NCI-H2196 (cell line): ENCODE measurements around the gene SULT1C2.
"Not testable (repeated sequence)": the region's sequence is repeated elsewhere in the genome, so short reads cannot be mapped to it uniquely, and the experiment has no call there.

Source experiments
- DNase-seq: peaks from one replicate; lab custom pipeline; 2025; ENCODE audit not compliant: unreplicated experiment; lab: John Stamatoyannopoulos, UW

SULT1C2 gene

DNA sequence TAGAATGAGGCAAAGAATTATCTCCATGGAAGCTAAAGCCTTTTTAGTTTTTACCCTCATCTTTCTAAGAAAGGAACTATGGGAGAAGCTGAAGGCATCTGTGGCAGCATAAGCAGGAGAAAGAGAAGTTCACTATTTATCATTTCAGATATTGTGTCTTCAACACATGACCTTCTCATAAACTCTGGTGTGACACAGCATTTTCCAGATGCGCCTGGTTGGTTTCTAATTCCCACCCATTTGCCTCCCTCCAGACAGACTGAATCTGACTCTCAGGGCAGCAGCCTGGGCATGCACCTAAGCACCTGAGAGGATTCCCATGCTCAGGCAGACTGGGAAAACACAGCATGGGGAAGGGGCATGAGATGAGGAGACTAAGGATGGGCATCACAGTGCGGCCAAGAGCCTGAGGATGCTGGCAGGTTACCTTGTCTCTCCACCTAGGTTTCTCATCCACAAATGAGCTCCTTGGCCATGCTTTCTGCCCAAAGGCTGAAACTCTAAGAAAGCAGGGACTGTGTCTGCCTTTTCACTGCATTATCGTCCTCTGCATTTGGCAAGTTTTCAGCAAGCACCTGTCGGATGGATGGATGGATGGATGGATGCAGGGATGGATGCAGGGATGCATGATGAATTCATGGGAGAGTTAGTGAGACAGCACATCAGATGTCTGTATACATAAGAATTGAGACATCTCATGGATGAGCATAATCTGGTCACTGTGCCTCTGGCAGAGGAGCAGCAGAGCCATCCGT lies 60.3 kb downstream of the SULT1C2 start:
- no peak for DNase-seq

DNA sequence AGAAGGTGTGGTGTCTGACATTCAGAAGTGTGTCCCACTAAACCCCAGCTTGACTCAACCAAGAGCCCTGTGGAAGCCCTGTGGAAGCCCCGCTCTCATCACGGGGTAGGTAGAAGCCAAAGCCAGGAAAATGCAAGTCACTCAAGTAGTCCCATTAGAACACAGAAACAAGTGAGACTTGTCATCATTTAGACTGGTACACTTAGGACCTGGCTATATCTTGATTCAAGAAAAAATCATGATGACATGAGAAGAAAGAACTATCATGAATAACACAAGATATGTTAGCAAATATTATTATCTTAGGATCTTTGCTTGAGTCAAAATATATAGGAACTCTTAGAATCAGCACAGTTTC lies 60.9 kb downstream of the SULT1C2 start:
- DNase-seq, result no peak

DNA sequence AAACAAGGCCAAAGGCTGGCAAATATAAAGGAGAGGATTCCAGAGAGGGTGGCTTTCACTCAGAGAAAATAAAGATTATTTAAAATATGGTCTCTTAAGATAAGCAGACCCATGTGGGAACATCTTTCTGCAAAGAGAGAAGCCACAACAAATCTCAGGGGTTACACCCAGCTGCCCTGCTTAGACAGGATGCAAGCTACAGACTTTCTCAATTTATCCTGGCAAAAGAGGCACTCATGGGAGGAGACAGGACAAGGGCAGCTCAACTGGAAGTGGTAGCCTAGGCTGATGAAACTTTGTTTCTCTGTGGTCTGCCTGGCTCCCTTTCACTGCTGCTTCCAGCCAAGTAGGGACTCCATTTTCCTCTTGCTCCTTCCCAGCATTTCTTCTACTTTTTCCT lies 63.2 kb downstream of the SULT1C2 start:
- no peak for DNase-seq

DNA sequence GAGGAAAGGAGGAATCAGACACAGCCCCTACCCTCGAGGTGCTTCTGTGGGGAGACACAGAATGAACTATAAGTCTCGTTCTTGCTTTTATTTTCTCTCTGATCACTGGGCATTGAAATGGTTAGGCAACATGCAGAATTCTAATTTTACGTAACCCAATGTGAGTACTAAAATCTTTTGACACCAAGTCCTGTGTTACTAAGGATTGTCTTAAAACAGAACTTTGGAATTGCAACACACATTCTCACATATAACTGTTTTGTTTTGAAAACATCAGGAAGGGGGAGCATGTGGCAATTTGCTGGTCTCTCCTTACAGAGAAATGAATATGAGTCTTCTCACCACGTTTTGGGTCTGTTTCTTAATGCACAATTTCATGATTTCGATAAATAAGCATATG lies 65.4 kb downstream of the SULT1C2 start:
- no peak for DNase-seq

DNA sequence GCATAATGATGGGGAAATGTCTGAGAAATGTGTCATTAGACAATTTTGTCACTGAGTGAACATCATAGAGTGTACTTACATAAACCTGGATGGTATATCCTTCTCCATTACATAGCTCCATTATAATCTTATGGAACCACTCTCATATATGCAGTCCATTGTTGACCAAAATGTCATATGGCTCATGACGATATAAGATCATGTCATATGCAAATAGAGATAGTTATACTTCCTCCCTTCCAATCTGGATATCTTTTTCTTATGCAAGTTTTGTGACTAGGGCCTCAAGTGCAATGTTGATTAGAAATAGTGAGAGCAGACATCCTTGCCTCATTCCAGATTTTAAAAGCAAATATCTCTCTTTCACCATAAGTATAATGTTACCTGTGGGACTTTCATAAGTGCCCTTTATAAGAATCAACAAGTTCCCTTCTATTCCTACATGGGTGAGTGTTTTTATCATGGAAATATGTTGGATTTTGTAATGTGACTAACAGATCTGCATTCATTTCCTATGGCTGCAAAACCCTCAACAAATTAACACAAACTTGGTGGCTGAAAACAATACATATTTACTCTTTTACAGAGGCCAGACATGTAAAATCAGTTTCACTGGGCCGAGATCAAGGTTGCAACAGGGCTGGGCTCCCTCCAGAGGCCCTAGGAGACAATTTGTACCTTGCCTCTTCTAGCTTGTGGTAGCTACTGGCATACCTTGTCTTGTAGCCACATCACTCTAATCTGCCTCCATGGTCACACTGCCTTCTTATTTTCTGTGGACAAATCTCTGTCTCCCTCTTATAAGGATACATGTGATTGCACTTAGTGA lies 67.4 kb downstream of the SULT1C2 start:
- no peak for DNase-seq

DNA sequence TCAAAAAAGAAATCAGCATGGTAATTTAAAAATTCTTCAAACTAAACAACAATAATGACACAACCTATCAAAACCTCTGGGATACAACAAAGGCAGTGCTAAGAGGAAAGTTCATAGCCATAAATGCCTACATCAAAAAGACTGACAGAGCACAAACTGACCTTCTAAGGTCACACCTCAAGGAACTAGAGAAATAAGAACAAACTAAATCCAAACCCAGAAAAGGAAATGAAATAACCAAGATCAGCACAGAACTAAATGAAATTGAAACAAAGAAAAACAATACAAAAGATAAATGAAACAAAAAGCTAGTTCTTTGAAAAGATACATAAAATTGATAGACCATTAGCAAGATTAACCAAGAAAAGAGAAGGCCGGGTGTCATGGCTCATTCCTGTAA lies 70.6 kb downstream of the SULT1C2 start:
- DNase-seq, result not testable (repeated sequence)
